ENCODE measurements around the gene SSH2. TPM values are rescaled to one million over a fixed set of nuclear protein-coding genes. Genes with fewer than 3 reads are reported as not detected.

Gene SSH2
- total RNA-seq, 1 donor from 2014 or later, result 72.0 TPM

- H3K9me3 ChIP-seq, result no peaks in the 10 kb centered on the region
- DNase-seq, result no peak
- no peak for TF ChIP-seq CTCF (IDR thresholded peaks at IDR 0.05)
- no peak overlapping the region for H3K27ac ChIP-seq
- H3K4me1 ChIP-seq, result peaks cover 4% of the 10 kb centered on the region
- H3K36me3 ChIP-seq, result peaks cover 35% of the 10 kb centered on the region
- no peaks in the 10 kb centered on the region for H3K27me3 ChIP-seq
- intact Hi-C loops (cut with DNase I), result no loop called here
- ATAC-seq, result no peak
- no peak overlapping the region for H3K4me3 ChIP-seq
These were observed 180.8 kb downstream of the SSH2 start for GRCh38 chr17:29749045-29749825.

- intact Hi-C loops (cut with DNase I), result no loop called here
- DNase-seq (no peak), ATAC-seq (no peak)
- no peaks in the 10 kb centered on the region for H3K27me3 ChIP-seq
- TF ChIP-seq CTCF (IDR thresholded peaks at IDR 0.05), result no peak
- peaks cover 27% of the 10 kb centered on the region for H3K36me3 ChIP-seq
- H3K4me1 ChIP-seq, result no peaks in the 10 kb centered on the region
- no peaks in the 10 kb centered on the region for H3K9me3 ChIP-seq
- no peak overlapping the region for H3K4me3 ChIP-seq
- H3K27ac ChIP-seq, result no peak overlapping the region
These were observed 181.6 kb downstream of the SSH2 start for GRCh38 chr17:29748400-29748799.

GRCh38 chr17:29747660-29748059 lies 182.4 kb downstream of the SSH2 start:
- Histone ChIP-seq H3K27me3 (no peaks in the 10 kb centered on the region), H3K27ac (no peak overlapping the region), H3K36me3 (peaks cover 19% of the 10 kb centered on the region), H3K4me3 (no peak overlapping the region), H3K9me3 (no peaks in the 10 kb centered on the region), H3K4me1 (no peaks in the 10 kb centered on the region)
- TF ChIP-seq CTCF (IDR thresholded peaks at IDR 0.05), result no peak
- intact Hi-C loops (cut with DNase I), result no loop called here
- ATAC-seq, result no peak
- DNase-seq, result no peak

- DNase-seq (no peak), ATAC-seq (no peak)
- intact Hi-C loops (cut with DNase I), result no loop called here
- H3K27me3 ChIP-seq, result no peaks in the 10 kb centered on the region
- no peaks in the 10 kb centered on the region for H3K4me1 ChIP-seq
- no peaks in the 10 kb centered on the region for H3K9me3 ChIP-seq
- peaks cover 19% of the 10 kb centered on the region for H3K36me3 ChIP-seq
- TF ChIP-seq CTCF (IDR thresholded peaks at IDR 0.05), result no peak
- no peak overlapping the region for H3K4me3 ChIP-seq
- no peak overlapping the region for H3K27ac ChIP-seq
These were observed 183.4 kb downstream of the SSH2 start for GRCh38 chr17:29746669-29747068.

- H3K27me3 ChIP-seq, result no peaks in the 10 kb centered on the region
- no peaks in the 10 kb centered on the region for H3K9me3 ChIP-seq
- no peaks in the 10 kb centered on the region for H3K36me3 ChIP-seq
- DNase-seq, result no peak
- no peak for ATAC-seq
- H3K4me3 ChIP-seq, result no peak overlapping the region
- TF ChIP-seq CTCF (IDR thresholded peaks at IDR 0.05), result no peak
- intact Hi-C loops (cut with DNase I), result no loop called here
- no peaks in the 10 kb centered on the region for H3K4me1 ChIP-seq
- H3K27ac ChIP-seq, result peak overlapping the region; percentile 59
These were observed 185.9 kb downstream of the SSH2 start for GRCh38 chr17:29744121-29744520.

- no peaks in the 10 kb centered on the region for H3K27me3 ChIP-seq
- H3K4me3 ChIP-seq, result no peak overlapping the region
- DNase-seq (no peak), ATAC-seq (no peak)
- no peaks in the 10 kb centered on the region for H3K4me1 ChIP-seq
- H3K36me3 ChIP-seq, result no peaks in the 10 kb centered on the region
- intact Hi-C loops (cut with DNase I), result no loop called here
- H3K27ac ChIP-seq, result peak overlapping the region; percentile 34
- no peak for TF ChIP-seq CTCF (IDR thresholded peaks at IDR 0.05)
- no peaks in the 10 kb centered on the region for H3K9me3 ChIP-seq
These were observed 187.9 kb downstream of the SSH2 start for GRCh38 chr17:29742210-29742513.
